Left colon (tissue), 2 donors: ENCODE data around the gene MERTK. TPM values are rescaled to one million over a fixed set of nuclear protein-coding genes. Genes with fewer than 3 reads are reported as not detected.
"Not testable (repeated sequence)": the region's sequence is repeated elsewhere in the genome, so short reads cannot be mapped to it uniquely, and the experiment has no call there.

Experiments
- ATAC-seq: fragments of 200-7000 bp; cut with Tn5 transposase; one replicate; pipeline ENCODE4 v1.9.1; 2020; ENCODE audit warnings: mild to moderate bottlenecking, moderate library complexity
- DNase-seq, 2 donors: peaks; one replicate each; pipeline ENCODE4 v3.0.0-alpha.2; 2020
- intact Hi-C, 2 donors: fragments of 100-400 bp; cut with DNase I in 1 of 2; cut with micrococcal nuclease in 1 of 2; formaldehyde crosslinking; loops; one replicate each; pipeline versions ENCODE4 v1.11.2 to v1.14.0; 2022; cut with DNase I, micrococcal nuclease
- total RNA-seq, 2 donors: library from RNA; stranded (reverse); fragmentation: NEBNext Ultra II Directional; extraction: Animal tissue kit (Norgen Biotek cat#: 25700); gene quantifications; one replicate each; pipeline ENCODE4 v1.2.1, GENCODE V29; 2021
- donor health status: DM: no; HTN: no; CAD: no.
- donor health status: DM: yes; HTN: yes; CAD: no.

MERTK gene
- total RNA-seq, 2 donors from 2014 or later = 9.0 to 9.2 TPM

- no peak for ATAC-seq
- DNase-seq = no peak
- intact Hi-C loops = no loop called here
These were observed 7.8 kb downstream of the MERTK start for GRCh38 chr2:111905990-111906735.

GRCh38 chr2:111908578-111908977 is 10.2 kb downstream of the MERTK start:
- ATAC-seq (no peak), DNase-seq (no peak)
- intact Hi-C loops = no loop called here

GRCh38 chr2:111909079-111909478 is 10.7 kb downstream of the MERTK start:
- no peak for ATAC-seq
- intact Hi-C loops = no loop called here
- DNase-seq = no peak

GRCh38 chr2:111909997-111910396 is 11.6 kb downstream of the MERTK start:
- DNase-seq, ATAC-seq, intact Hi-C loops: not testable (repeated sequence)

GRCh38 chr2:111910609-111911277 is 12.3 kb downstream of the MERTK start:
- intact Hi-C loops = no loop called here
- ATAC-seq (peak; percentile 40), DNase-seq (peak; percentile 26 to 32)

GRCh38 chr2:111911295-111911977 is 13.0 kb downstream of the MERTK start:
- DNase-seq, intact Hi-C loops, ATAC-seq: not testable (repeated sequence)

- ATAC-seq (no peak), DNase-seq (no peak)
- intact Hi-C loops = no loop called here
These were observed 14.1 kb downstream of the MERTK start for GRCh38 chr2:111912547-111912946.

- DNase-seq = no peak
- intact Hi-C loops = no loop called here
- no peak for ATAC-seq
These were observed 18.7 kb downstream of the MERTK start for GRCh38 chr2:111917106-111917505.

GRCh38 chr2:111918383-111918806 is 20.0 kb downstream of the MERTK start:
- ATAC-seq (no peak), DNase-seq (no peak)
- intact Hi-C loops = no loop called here

- intact Hi-C loops = no loop called here
- ATAC-seq (no peak), DNase-seq (no peak)
These were observed 21.0 kb downstream of the MERTK start for GRCh38 chr2:111919365-111919764.

GRCh38 chr2:111919794-111920608 is 21.6 kb downstream of the MERTK start:
- intact Hi-C loops = no loop called here
- DNase-seq (peak; percentile 69 to 88), ATAC-seq (peak; percentile 96)

- DNase-seq (no peak), ATAC-seq (no peak)
- intact Hi-C loops = no loop called here
These were observed 24.9 kb downstream of the MERTK start for GRCh38 chr2:111923276-111923804.

- DNase-seq (no peak), ATAC-seq (no peak)
- intact Hi-C loops = no loop called here
These were observed 26.3 kb downstream of the MERTK start for GRCh38 chr2:111924617-111925107.

GRCh38 chr2:111927723-111928122 is 29.3 kb downstream of the MERTK start:
- no peak for DNase-seq
- ATAC-seq = no peak
- intact Hi-C loops = no loop called here

GRCh38 chr2:111930409-111930808 is 32.0 kb downstream of the MERTK start:
- DNase-seq (no peak), ATAC-seq (no peak)
- intact Hi-C loops = no loop called here

GRCh38 chr2:111930875-111931274 is 32.5 kb downstream of the MERTK start:
- ATAC-seq (no peak), DNase-seq (no peak)
- intact Hi-C loops = no loop called here

- ATAC-seq (no peak), DNase-seq (no peak)
- intact Hi-C loops = no loop called here
These were observed 34.5 kb downstream of the MERTK start for GRCh38 chr2:111932841-111933291.

- ATAC-seq, DNase-seq, intact Hi-C loops: not testable (repeated sequence)
These were observed 35.5 kb downstream of the MERTK start for GRCh38 chr2:111933900-111934299.

GRCh38 chr2:111936881-111937280 is 38.5 kb downstream of the MERTK start:
- ATAC-seq = no peak
- DNase-seq = no peak

More at GRCh38 chr2:111936881-111937280, 38.5 kb downstream of the MERTK start:
- intact Hi-C loops = no loop called here
